ENCODE data around the gene SLU7. TPM values are rescaled to one million over a fixed set of nuclear protein-coding genes. Genes with fewer than 3 reads are reported as not detected.

SLU7 gene
- total RNA-seq, 4 donors from 2014 or later = 61.4 to 103 (median 87.2) TPM

GRCh38 chr5:160363211-160363610 lies 55.7 kb downstream of the SLU7 start:
- ATAC-seq = peak in 1 of 2 donors; percentile 53
- TF ChIP-seq POLR2A (IDR thresholded peaks at IDR 0.05) (no peak), CTCF (IDR thresholded peaks at IDR 0.05 in 4 of 5, conservative IDR thresholded peaks at IDR 0.05 in 1 of 5) (no peak)
- H3K4me1 ChIP-seq = peaks cover 14% of the 10 kb centered on the region in 2 donors

GRCh38 chr5:160361624-160362228 lies 57.2 kb downstream of the SLU7 start:
- intact Hi-C loops (cut with DNase I; ENCODE audit: low total_unique reads) = no loop called here

More at GRCh38 chr5:160363211-160363610, 55.7 kb downstream of the SLU7 start:
- H3K27me3 ChIP-seq = no peaks in the 10 kb centered on the region
- peak overlapping the region; percentile 32 to 70 (median 52) for H3K27ac ChIP-seq
- in situ Hi-C loops (cut with MboI; ENCODE audit: low sequenced_read_pairs in 4 of 4) = no loop called here
- intact Hi-C loops (cut with DNase I; ENCODE audit: low total_unique reads) = no loop called here
- H3K36me3 ChIP-seq = no peaks in the 10 kb centered on the region
- H3K9me3 ChIP-seq = no peaks in the 10 kb centered on the region
- H3K4me3 ChIP-seq = no peak overlapping the region
- no peak for DNase-seq

GRCh38 chr5:160360310-160360709 lies 58.6 kb downstream of the SLU7 start:
- intact Hi-C loops (cut with DNase I; ENCODE audit: low total_unique reads) = no loop called here
- in situ Hi-C loops (cut with MboI; ENCODE audit: low sequenced_read_pairs in 4 of 4) = no loop called here
- Histone ChIP-seq H3K4me3 (no peak overlapping the region), H3K27ac (no peak overlapping the region), H3K36me3 (no peaks in the 10 kb centered on the region), H3K9me3 (no peaks in the 10 kb centered on the region), H3K4me1 (peaks cover 30 to 33% of the 10 kb centered on the region in 2 donors), H3K27me3 (no peaks in the 10 kb centered on the region)
- DNase-seq (no peak), ATAC-seq (no peak)
- TF ChIP-seq CTCF (IDR thresholded peaks at IDR 0.05 in 4 of 5, conservative IDR thresholded peaks at IDR 0.05 in 1 of 5) (no peak), POLR2A (IDR thresholded peaks at IDR 0.05) (no peak)

More at GRCh38 chr5:160361624-160362228, 57.2 kb downstream of the SLU7 start:
- ATAC-seq = no peak
- no peak overlapping the region for H3K4me3 ChIP-seq
- TF ChIP-seq CTCF (IDR thresholded peaks at IDR 0.05 in 4 of 5, conservative IDR thresholded peaks at IDR 0.05 in 1 of 5) = no peak
- TF ChIP-seq POLR2A (IDR thresholded peaks at IDR 0.05) = no peak
- DNase-seq = no peak
- no peaks in the 10 kb centered on the region for H3K27me3 ChIP-seq
- in situ Hi-C loops (cut with MboI; ENCODE audit: low sequenced_read_pairs in 4 of 4) = no loop called here
- peak overlapping the region in 1 of 4 donors; percentile 64 for H3K27ac ChIP-seq
- no peaks in the 10 kb centered on the region for H3K36me3 ChIP-seq
- H3K4me1 ChIP-seq = peaks cover 28 to 29% of the 10 kb centered on the region in 2 donors
- H3K9me3 ChIP-seq = no peaks in the 10 kb centered on the region

GRCh38 chr5:160359816-160360215 lies 59.1 kb downstream of the SLU7 start:
- in situ Hi-C loops (cut with MboI; ENCODE audit: low sequenced_read_pairs in 4 of 4) = no loop called here
- TF ChIP-seq CTCF (IDR thresholded peaks at IDR 0.05 in 4 of 5, conservative IDR thresholded peaks at IDR 0.05 in 1 of 5) = no peak
- TF ChIP-seq POLR2A (IDR thresholded peaks at IDR 0.05) = no peak
- no peak overlapping the region for H3K4me3 ChIP-seq
- ATAC-seq (no peak), DNase-seq (no peak)
- intact Hi-C loops (cut with DNase I; ENCODE audit: low total_unique reads) = no loop called here
- no peaks in the 10 kb centered on the region for H3K36me3 ChIP-seq
- H3K27ac ChIP-seq = no peak overlapping the region
- H3K27me3 ChIP-seq = no peaks in the 10 kb centered on the region
- no peaks in the 10 kb centered on the region for H3K9me3 ChIP-seq
- H3K4me1 ChIP-seq = peaks cover 30 to 33% of the 10 kb centered on the region in 2 donors

GRCh38 chr5:160359242-160359641 lies 59.6 kb downstream of the SLU7 start:
- TF ChIP-seq CTCF (IDR thresholded peaks at IDR 0.05 in 4 of 5, conservative IDR thresholded peaks at IDR 0.05 in 1 of 5) (no peak), POLR2A (IDR thresholded peaks at IDR 0.05) (no peak)
- H3K27me3 ChIP-seq = no peaks in the 10 kb centered on the region
- no peaks in the 10 kb centered on the region for H3K9me3 ChIP-seq
- no peak overlapping the region for H3K4me3 ChIP-seq
- H3K27ac ChIP-seq = no peak overlapping the region
- no peaks in the 10 kb centered on the region for H3K36me3 ChIP-seq
- peaks cover 30 to 33% of the 10 kb centered on the region in 2 donors for H3K4me1 ChIP-seq
- intact Hi-C loops (cut with DNase I; ENCODE audit: low total_unique reads) = no loop called here
- no peak for ATAC-seq
- in situ Hi-C loops (cut with MboI; ENCODE audit: low sequenced_read_pairs in 4 of 4) = no loop called here
- DNase-seq = no peak

All from gastrocnemius medialis (tissue), 4 donors.